HG02884 (cell line): ENCODE measurements around the gene S100A8.
"Not testable (repeated sequence)": the region's sequence is repeated elsewhere in the genome, so short reads cannot be mapped to it uniquely, and the experiment has no call there.

Experiments
- ATAC-seq: cut with Tn5 transposase; IDR thresholded peaks from one replicate; pipeline ENCODE4 v1.9.1; 2021; ENCODE audit warnings: mild to moderate bottlenecking, moderate library complexity; ENCODE audit not compliant: unreplicated experiment

Gene S100A8

DNA sequence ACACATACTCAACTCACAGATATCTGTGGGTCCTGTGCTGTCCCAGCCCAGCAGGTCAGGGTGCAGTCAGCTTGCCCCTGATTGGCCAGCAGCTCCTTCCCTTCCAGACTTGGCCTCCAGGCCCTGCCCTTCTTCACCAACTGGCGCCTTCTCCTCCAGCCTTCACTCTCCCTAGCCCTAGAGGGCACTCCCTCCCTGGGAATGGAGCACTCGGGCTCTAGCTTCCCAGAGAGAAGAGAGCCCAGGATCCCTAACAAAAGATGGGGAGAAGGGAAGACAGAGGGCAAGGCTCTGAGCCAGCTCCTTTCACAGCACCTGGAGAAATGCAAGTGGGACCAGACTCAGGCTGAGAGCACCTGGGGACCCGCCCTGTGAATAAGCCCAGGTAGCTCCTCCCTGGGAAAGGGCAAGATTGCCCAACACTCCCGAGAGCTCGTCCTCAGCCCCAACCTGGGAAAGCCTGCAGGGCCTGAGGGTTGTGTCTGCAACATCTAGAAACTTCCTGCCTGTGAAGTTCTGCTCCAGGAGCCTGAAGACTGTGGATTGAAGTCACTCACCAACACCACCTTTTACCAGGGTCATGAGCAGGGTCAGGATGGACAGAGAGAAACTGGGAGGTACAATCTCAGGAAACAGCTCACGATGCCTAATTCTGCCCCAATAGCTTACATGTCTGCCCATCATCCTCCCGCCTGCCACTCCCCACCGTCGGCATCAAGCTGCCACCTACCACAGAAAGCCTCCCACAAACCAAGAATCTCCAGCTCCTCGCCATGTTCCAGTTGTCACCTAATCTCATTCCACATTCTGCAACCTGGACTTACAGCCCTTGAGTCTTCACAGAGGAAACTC is 42.1 kb downstream of the S100A8 start, which contains the start of gene PGLYRP4:
TSS of gene PGLYRP4 (minus strand) at position 331 of the 852 bp plus-strand sequence. CDS start 909 bp downstream, outside the sequence.
- ATAC-seq = no peak

DNA sequence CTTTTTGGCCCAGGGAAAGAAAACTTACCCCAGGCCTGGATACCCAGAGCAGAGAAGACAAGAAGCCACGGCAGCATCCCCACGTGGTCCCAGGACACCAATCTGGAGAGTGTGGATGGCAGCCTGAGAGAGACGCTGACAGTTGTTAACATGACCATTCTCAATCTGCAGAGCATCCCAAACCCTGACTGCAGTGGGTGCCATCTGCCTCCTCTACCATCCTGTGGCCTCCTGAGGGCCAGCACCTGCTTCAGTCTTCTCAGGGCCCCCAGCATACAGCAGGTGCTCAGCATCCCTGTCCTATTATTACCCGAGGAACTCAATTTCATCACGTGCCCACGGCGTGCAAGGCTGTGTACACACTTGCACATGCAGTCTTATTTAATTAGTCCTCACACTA is 43.0 kb downstream of the S100A8 start:
- ATAC-seq = no peak

DNA sequence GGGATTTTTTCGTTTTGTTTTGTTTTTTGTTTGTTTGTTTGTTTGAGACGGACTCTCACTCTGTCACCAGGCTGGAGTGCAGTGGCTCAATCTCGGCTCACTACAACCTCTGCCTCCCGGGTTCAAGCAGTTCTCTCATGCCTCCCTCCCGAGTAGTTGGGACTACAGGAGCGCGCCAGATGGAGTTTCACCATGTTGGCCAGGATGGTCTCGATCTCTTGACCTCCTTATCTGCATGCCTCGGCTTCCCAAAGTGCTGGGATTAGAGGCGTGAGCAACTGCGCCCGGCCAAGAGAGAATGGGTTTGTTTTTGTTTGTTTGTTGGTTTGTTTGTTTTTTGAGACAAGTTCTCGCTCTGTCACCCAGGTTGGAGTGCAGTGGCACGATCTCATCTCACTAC is 43.8 kb downstream of the S100A8 start:
- ATAC-seq = not testable (repeated sequence)

DNA sequence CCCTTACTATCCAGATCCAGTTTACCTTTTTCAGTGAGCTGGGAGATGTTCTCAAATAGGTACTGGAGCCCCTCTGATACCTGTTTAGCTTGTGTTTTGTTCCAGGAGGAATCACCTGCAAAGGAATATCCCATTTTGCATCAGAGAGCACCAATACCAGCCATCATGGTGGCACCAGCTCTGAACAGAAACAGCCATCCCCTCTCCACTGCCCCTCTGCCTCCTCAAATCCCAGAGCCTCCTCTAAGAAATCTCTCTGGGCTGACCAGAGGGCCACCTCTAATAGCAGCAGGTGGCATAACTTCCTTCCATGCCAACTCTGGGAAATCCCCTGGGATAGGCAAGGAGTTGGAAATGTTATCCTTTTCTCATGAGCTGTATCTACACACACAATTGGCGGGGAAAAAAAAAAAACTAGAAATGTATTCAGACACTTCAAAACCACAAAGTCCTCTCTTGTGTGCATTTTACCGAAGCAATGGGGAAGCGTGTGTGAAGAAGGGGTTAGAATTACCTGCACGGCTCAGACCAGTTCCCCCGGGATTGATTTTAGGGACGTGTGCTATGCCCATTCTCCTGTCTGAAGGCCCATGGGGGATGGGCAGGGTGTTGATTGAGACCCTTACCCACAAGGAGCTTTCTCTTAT is 44.7 kb downstream of the S100A8 start:
- no peak for ATAC-seq

DNA sequence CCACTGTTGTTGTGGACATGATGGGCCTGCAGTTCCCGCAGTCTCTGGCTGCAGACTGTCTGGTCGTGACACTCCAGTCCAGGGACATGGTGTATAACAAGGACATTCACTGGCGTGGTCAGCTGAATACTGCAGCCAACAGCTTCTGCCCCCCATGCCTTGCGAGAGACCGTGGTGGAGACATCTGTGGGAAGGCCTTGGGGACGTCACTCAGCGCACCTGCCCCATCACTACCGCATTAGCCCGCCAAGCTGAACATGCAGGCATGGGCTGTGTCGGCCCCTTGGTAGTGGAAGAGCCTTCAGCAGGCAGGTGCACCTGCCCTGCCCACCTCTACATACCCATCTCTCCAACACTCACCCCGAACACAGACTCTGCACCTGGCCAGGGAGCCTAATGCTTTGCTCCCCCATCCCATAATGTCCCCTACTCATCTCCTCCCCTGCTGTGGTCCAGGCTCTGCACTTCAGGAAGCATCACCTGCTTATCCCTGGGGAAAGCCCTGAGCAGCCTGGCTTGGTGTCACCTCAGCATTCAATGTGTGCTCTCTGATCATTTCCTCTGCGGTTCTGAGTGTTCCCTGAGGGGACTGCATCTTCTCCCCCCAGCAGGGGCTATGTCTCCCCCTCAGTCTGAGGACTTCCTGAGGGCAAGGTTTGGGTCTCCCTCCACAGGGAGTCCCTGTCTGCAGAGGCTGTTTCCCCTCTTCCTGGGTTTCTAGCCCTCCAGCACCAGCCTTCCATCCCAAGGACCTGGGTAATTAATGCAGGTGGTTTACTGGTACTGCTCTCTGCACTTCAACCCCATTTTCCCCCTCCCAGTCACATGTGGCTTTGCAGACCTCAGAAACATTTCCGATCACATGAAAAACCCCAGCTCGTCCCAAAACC is 45.4 kb downstream of the S100A8 start:
- no peak for ATAC-seq

DNA sequence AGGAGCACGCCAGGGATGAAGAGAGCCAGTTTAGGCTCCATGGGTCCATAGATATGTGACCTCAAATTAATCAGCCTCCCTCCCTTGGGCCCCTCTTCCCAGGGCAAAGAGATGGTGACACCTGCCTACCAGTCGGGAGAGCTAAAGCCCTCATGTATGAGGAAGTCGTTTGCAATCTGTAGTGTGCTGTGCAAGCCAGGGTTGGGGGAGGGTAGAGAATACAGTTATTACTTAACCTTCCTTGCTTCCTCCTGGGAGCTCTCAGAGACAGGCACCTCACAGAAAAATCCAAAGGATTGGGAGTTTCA is 46.2 kb downstream of the S100A8 start:
- ATAC-seq = no peak

DNA sequence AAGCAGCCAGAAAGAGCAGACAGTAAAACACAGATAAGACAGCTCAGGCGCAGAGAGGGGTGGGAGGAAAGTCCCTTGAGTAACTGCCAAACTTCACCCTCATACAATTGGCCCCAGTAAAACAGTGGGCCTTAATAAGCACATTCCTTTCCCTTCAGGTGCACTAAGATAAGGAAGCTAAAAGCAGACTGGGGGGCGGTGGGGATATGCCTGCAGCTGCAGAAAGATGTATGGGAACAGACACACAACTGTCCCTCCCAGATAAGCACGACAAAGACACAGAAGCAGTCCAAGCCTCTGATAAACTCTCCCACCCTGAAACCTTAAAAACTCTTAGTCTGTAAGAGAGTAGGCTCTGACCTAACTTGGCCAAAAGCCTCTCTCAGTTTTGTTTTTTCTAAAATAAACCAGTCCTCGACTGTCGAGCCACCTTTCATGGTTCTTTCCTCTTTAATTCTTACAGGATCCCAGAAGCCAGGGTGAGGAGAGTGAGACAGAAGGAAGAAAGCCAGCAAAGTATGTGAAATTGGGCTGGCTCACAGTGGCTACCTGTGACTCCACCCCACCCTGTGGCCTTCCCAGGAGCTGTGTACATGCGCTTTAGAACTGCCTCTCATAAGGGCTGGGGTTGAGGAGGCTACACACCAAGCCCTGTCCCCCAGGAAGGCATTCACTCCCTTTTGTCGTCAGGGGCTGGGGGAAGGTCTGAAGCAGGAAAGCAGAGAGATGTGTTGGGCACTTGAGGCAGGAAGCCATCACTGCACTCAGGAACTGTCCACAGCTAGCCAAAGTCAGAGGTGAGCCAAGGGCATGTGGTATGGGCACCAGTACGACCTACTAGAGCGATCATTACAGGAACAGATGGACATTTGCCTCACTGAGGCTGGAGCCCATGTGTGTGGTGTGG is 46.8 kb downstream of the S100A8 start:
- ATAC-seq = no peak

DNA sequence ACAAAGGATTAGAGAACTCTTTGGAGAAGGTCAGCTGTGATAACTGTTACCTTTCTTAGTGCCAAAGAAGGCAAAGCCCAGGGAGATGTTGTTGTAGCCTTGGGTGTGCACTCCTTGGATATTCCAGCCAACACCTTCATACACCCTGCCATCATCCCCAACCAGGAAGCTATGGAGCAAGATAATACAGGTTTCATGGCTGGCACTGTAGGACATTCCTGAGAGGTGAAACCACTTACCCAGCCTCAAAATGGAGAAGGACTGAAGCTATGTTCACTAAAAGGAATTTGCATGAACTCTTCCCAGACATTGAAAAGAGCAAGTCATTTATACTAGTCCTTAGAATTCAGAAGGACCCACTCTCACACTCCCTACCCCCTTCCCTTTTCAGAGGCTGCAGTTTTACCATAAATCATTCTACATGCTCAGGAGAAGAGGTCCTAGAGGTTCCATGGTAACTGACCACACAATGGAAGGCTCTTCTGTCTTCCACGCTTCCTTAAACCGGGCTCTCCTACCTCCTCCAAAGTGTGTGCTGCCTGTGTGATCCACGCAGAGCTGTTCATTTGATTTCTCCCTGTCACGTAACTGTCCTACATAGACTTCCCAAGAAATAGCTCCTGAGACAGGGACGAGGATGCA is 47.7 kb downstream of the S100A8 start:
- no peak for ATAC-seq

DNA sequence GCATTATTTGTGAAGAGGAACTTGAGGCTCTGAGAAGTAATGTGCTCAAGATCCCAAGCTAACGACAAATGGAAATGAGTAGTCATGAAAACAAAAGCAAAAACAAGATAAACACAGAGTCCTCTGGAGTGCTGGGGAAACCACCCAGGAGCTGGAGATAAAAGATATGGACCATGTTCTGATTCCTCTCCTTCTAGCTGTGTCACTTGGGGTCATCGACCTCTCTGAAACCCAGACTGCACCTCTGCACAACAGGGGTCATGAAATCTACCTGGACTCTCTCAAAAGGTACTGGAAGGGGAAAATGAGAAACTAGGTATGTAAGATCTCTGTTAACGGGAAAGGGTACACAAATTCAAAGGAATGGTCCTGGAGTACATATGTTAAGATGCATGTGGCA is 48.7 kb downstream of the S100A8 start:
- ATAC-seq = no peak

DNA sequence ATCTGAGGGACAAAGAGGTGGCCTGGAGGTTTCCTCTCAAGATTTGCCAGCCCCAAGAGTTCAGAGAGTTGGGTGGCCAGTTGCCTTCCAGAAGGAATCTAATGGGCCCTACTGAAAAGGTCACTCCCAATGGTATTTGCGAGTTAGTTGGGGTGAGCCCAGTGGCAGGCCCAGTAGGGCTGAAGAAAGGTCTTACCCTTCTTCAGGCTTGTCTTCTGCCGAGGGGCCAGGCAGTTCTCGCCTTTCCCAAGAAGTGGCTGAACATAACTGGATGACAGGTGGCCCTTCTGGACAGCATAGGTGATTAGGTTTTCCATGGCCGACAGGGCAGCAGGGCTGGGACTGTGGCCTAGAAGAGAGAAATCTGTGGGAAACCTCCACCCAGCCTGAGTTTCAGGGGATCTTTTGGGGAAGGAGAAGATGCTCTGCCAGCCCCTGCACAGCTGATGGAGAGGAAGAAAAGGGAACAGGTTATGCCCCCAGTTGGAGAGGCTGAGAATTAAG is 49.4 kb downstream of the S100A8 start:
- no peak for ATAC-seq

DNA sequence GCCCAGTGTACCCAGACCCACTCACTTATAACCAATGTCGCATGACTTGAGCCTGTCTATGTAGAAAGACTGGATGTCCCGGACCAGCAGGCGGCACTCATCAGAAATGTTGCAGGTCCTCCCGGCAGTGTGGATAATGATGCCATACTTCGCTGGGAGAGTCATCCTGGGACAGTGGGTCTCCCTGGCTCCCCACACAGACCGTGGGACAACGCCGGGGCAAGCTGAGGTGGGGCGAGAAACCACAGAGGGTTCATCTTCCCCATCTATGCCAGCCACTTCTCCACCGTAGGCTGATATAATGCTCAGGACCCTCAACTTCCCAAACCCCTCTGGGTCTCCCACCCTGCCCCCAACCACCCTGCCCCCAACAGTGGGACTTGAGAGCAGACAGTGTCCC is 50.5 kb downstream of the S100A8 start:
- no peak for ATAC-seq
